HG03159 (cell line): ENCODE measurements around the gene DISP3.

ENCODE experiments used
- ATAC-seq: cut with Tn5 transposase; IDR thresholded peaks from one replicate; pipeline ENCODE4 v1.9.1; 2021; ENCODE audit warnings: mild to moderate bottlenecking, moderate library complexity; ENCODE audit not compliant: unreplicated experiment

Gene DISP3

DNA sequence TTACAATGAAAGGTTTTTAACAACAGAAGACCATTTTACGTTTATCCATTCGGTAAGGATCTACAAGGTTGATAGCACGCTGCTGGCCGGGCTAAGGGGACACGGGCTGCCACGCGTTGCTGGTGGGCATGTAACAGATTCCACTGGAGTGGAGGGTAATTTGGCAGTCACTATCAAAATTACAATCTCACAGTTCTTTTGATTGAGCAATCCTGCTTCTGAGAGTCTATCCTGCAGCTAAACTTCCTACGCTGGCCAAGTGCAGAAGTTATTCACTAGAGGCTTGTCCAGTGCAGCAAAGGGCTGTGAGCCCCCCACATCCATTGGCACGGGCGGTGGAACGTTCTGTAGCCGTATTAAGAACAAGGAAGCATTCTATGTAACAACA, 61.8 kb downstream of the DISP3 start:
- no peak for ATAC-seq

GRCh38 chr1:11541236-11541635, 62.3 kb downstream of the DISP3 start:
- no peak for ATAC-seq

DNA sequence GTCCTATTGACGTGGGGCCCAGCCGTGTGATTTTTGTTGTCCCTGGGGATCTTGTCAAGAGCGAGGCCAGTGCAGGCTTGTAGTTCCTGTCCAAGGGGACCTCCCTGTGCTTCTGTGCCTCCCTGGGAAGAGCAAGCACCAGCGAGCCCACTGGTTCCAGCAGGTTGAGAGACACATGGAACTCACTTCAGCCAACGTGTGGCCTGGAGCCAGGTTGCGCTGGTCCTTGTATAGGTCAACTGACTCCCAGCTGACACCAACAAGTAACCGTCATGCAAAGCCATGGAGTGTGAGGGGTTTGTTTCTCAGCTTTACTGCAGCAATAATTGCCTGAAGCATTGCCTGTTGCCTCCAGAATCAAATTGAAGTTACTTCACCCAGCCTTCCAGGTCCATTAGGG, 63.0 kb downstream of the DISP3 start:
- ATAC-seq: no peak

- ATAC-seq: no peak
Observed at GRCh38 chr1:11543392-11543791, 64.4 kb downstream of the DISP3 start.

GRCh38 chr1:11543796-11544195, 64.8 kb downstream of the DISP3 start:
- ATAC-seq: no peak

- no peak for ATAC-seq
Observed at GRCh38 chr1:11546456-11546855, 67.5 kb downstream of the DISP3 start.

DNA sequence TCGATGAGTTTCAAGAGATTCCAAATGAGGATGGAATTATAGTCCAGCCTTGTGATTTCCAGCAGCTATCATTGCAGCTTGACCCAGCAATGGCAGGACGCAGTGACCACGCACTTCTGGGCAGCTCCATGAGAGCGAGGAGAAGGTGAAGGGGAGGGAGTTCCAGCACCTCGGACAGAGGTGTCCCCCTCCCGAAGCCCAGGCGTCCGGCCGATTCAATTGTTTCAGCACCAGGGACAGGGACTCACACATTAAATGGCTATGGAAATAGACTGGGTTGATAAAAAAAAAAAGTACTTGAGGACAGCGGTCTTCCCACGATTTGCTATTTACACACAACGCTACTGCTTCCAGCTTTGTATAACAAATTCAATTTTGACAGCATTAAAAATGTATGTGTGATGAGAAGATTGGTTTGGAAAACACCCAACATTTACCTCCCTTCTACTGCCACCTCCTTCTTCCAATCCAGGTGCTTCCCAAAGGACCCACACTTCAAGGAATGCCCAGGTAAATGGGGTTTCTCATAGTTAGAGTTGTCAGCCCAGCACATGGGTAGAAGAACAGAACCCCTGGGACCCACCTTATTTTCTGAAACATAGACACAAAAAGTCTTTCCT, 71.8 kb downstream of the DISP3 start:
- no peak for ATAC-seq

- ATAC-seq: no peak
Observed at GRCh38 chr1:11558276-11558675, 79.3 kb downstream of the DISP3 start.

GRCh38 chr1:11558871-11559590, 80.1 kb downstream of the DISP3 start:
- ATAC-seq: no peak

GRCh38 chr1:11559591-11559970, 80.6 kb downstream of the DISP3 start:
- ATAC-seq: no peak

- ATAC-seq: no peak
Observed at GRCh38 chr1:11560061-11560460, 81.1 kb downstream of the DISP3 start.

- ATAC-seq: no peak
Observed at GRCh38 chr1:11561740-11562139, 82.8 kb downstream of the DISP3 start.

- no peak for ATAC-seq
Observed at GRCh38 chr1:11562664-11563063, 83.7 kb downstream of the DISP3 start.

GRCh38 chr1:11563560-11564069, 84.7 kb downstream of the DISP3 start:
- ATAC-seq: no peak

GRCh38 chr1:11564237-11564636, 85.3 kb downstream of the DISP3 start:
- ATAC-seq: no peak

- no peak for ATAC-seq
Observed at GRCh38 chr1:11566042-11566850, 87.3 kb downstream of the DISP3 start.

GRCh38 chr1:11567244-11568065, 88.5 kb downstream of the DISP3 start:
- no peak for ATAC-seq

GRCh38 chr1:11568687-11569086, 89.7 kb downstream of the DISP3 start:
- no peak for ATAC-seq

DNA sequence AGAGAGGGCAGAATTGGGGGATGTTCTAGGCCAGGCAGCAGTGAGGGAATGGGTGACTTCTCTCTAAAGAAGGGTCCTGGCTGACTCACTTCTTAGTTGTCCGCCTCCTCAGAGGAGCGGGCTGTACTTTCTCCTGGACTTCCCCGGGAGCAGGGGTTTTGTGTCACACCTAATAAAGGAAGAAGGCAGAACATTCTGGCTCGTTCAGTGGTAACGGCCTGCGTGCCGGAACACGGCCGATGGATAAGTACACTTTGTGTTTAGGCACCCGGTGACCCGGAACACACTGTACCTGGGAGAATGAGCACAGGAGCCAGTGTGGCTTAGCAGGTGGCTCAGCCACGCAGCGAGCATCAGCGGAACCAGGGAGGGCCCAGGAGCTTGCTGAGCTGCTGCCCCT, 90.6 kb downstream of the DISP3 start:
- no peak for ATAC-seq

DNA sequence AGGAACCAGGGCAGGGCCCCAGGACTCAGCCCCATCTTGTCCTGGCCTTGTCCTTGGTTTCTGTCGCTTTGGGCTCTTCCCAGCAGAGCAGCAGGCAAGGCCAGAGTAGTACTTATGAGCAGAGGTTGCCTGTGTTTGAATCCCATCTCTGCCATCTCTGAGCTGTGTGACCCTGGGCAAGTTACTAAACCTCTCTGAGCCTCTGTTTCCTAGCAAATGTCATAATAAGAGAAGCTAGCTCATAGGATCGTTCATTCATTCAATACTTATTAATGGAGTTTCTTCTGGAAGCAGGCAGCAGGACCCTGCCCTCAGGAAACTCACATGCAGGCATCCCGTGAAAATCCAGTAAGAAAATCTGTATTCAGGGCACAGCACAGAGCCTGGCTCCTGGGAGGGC, 91.0 kb downstream of the DISP3 start:
- ATAC-seq: no peak

DNA sequence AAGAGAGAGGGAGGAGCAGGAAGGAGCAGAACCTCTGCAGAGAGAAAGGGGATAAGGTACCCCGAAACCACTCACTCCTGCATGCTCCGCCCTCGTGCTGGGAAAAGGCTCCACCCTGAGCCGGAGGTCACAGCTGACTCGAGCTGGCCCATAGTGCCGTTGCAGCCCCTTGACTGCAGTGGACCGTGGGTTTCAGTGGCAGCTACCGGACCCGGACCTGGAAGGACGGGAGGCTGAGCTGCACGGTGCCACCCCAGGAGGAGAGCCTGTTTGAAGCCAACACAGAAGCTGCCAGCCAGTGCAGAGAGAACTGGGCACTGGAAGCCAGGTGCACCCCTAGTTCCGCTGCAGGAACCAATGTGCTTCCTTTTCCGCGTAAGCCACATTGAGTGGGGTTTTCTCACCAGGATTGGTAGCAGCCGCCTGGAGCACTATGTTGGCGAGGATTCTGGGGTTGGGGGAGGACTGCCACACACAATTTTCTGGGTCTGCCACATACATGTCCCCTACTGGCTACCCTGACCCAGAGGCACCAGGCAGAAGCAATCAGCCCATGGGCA, 91.9 kb downstream of the DISP3 start:
- ATAC-seq: no peak
